D721Med (cell line): ENCODE data around the gene MMEL1.

Experiments used
- DNase-seq: peaks from one replicate; pipeline ENCODE4 v3.0.0; 2011; ENCODE audit warnings: low spot score; ENCODE audit not compliant: insufficient read length
- FAIRE-seq: peaks from 2 replicates; lab custom pipeline; 2011; peaks lifted over from hg19 to GRCh38; lab: Jason Lieb, UNC
- TF ChIP-seq, protein P1 (sequence below): IDR thresholded peaks from 2 replicates; pipeline ENCODE4 v1.5.1; 2012; ENCODE audit warnings: mild to moderate bottlenecking, control low read depth; ENCODE audit not compliant: insufficient read depth; ENCODE audit errors: missing control alignments

The MMEL1 gene

GRCh38 chr1:2632051-2632430 is 775 bp downstream of the MMEL1 start:
- TF ChIP-seq, protein P1, sequence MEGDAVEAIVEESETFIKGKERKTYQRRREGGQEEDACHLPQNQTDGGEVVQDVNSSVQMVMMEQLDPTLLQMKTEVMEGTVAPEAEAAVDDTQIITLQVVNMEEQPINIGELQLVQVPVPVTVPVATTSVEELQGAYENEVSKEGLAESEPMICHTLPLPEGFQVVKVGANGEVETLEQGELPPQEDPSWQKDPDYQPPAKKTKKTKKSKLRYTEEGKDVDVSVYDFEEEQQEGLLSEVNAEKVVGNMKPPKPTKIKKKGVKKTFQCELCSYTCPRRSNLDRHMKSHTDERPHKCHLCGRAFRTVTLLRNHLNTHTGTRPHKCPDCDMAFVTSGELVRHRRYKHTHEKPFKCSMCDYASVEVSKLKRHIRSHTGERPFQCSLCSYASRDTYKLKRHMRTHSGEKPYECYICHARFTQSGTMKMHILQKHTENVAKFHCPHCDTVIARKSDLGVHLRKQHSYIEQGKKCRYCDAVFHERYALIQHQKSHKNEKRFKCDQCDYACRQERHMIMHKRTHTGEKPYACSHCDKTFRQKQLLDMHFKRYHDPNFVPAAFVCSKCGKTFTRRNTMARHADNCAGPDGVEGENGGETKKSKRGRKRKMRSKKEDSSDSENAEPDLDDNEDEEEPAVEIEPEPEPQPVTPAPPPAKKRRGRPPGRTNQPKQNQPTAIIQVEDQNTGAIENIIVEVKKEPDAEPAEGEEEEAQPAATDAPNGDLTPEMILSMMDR: no peak
- FAIRE-seq (no peak), DNase-seq (no peak)

- FAIRE-seq: no peak
- TF ChIP-seq, protein P1: no peak
- no peak for DNase-seq
Observed at GRCh38 chr1:2631136-2632050, 1.4 kb downstream of the MMEL1 start.

- no peak for FAIRE-seq
- TF ChIP-seq, protein P1: no peak
- no peak for DNase-seq
Observed at GRCh38 chr1:2630498-2631135, 2.2 kb downstream of the MMEL1 start.

DNA sequence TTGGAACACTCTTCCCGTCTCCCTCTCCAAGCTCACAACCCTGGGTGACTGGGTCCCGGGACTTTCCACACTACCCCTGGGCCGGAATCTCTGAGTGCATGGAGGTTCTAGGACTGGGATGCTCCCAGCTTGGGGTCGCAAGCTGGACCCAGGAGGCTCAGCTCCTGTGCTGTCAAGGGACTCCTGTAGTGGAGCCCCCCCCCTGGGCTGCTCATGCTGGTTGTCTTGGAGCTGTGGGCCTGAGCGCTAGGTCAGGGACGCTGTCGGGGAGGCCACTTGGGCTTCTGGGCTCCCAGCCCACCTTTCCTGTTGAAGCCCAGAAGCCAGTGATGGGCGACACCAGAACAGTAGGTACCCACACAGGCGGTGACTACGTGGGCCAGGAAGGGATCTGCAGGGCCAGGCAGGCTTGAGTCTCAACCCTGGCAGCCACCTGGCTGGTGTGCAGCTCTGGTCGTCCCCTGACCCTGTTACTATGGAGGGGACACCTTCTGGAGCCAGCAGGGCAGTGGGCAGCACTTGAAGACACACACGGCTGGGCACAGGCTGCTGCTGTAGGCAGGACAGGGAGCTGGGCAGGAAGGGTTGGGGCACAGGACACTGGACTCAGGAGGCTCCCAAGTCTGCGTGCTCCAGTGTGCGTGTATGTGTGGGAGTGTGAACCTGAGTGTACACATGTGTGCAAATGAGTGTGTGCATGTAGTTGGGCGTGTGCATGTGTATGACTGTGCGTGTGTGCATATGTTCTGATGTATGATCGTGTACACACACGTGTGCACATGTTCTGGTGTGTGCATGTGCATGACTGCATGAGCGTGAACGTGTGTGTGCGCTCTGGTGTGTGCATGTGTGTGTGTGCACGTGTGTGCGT is 3.0 kb downstream of the MMEL1 start:
- DNase-seq (no peak), FAIRE-seq (no peak)
- TF ChIP-seq, protein P1: no peak

GRCh38 chr1:2628933-2629626 is 3.7 kb downstream of the MMEL1 start:
- no peak for FAIRE-seq
- TF ChIP-seq, protein P1: no peak
- no peak for DNase-seq

DNA sequence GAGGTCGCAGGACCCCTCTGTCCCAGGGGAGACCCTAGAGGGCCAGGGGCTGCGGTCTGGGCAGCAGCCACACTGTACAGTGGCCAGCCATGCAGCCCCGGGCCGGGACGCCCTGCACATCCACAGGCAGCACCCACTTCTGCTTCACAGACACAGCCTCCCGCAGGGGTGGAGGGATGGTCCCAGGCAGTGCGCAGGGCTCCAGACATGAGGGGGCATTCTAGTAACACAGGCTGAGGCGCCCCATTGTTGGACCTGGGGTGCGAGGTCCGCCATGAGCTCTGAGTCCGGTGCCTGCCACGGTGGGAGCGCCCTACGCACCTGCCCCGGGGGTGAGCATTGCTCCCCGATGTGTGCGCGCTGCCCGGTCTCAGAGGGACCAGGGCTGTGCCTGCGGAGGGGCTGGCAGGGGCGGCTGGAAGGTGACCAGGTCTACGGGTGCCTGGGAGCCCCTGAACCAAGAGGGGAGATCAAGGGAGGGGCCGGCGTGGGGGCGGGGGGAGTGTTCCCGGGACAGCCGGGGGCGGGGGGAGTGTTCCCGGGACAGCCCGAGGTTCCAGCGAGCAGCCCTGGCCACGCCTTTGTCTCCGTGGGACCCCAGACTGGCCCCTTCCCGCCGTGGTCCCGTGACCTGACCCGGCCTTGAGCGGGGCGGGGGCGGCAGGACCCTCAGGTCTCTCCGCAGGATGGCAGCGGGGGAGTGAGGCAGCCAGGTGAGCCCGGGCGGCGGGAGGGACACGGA is 4.5 kb downstream of the MMEL1 start:
- FAIRE-seq: no peak
- DNase-seq: no peak
- TF ChIP-seq, protein P1: no peak
